ENCODE measurements around the gene NKG7.

DNA sequence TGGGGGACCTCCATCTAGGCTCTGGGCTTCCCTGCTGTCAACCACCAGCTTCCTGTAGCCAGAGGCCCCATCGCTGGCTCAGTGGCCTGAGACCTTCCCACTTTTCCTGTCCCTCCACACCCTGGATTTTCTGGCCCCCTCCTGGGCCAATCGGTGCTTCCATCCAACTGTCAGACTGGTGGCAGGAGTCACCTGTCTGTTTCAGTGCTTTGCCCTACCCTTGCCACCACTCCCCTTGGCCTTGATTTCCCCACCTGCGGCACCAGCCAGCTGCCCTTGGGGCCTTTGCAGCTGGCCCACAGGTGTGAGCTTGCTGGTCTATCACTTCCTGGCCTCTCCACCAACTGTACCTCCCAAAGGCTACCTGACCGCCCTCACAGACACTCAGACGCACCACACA, 43.0 kb downstream of the NKG7 start:
- TF ChIP-seq CTCF (conservative IDR thresholded peaks at IDR 0.05; ENCODE audit: low read depth, low read length) (no peak), EZH2 (IDR thresholded peaks at IDR 0.05; ENCODE audit: low read length, unreplicated experiment) (no peak), EZH2phosphoT487 (IDR thresholded peaks at IDR 0.05; ENCODE audit: borderline replicate concordance, low read length) (no peak)

All from PC-3 (cell line).